HG03354 (cell line): ENCODE measurements around the gene UBAP1L.

Source experiments
- ATAC-seq: cut with Tn5 transposase; IDR thresholded peaks from one replicate; pipeline ENCODE4 v1.9.1; 2021; ENCODE audit warnings: mild to moderate bottlenecking; ENCODE audit not compliant: unreplicated experiment, poor library complexity, severe bottlenecking

Gene UBAP1L

DNA sequence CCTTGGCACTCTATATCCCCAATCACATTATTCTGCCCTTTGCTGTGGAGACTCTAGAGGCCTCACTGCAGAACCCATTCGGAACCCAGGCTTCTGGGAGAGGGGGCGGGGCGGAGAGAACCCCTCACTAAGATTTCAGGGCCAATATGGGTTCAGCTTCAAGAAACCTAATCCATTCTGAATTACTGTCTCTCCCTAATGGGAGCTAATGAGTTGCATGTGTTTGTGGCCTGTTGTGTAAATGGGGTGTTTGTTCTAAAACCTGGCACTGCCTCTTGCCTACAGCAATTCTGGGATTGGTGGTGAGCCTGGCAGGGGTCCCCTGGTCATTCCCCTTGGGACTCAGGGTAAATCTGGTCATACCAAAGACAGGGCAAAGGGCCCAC, 46.6 kb downstream of the UBAP1L start:
- no peak for ATAC-seq

GRCh38 chr15:65067645-65068402, 47.2 kb downstream of the UBAP1L start, which contains the start of gene RASL12:
RASL12 (minus strand) TSS chr15:65067991; CDS start chr15:65067835, 156 bp downstream.
- no peak for ATAC-seq

DNA sequence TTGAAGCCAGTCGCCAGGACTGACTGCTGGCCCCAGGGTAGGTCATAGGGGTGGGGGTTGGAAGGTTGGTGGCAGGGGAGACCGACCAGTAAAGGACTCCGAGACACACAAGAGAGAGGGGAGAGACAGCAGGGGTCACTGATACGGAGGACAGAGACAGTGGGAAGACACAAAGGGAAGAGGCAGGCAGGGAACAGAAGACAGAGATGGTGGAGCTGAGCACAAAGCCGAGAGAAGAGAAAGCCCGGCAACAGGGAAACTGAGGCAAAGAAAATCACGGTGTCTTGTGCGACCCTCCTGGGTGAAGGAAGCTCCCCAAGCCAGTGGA, 47.7 kb downstream of the UBAP1L start:
- ATAC-seq = no peak

DNA sequence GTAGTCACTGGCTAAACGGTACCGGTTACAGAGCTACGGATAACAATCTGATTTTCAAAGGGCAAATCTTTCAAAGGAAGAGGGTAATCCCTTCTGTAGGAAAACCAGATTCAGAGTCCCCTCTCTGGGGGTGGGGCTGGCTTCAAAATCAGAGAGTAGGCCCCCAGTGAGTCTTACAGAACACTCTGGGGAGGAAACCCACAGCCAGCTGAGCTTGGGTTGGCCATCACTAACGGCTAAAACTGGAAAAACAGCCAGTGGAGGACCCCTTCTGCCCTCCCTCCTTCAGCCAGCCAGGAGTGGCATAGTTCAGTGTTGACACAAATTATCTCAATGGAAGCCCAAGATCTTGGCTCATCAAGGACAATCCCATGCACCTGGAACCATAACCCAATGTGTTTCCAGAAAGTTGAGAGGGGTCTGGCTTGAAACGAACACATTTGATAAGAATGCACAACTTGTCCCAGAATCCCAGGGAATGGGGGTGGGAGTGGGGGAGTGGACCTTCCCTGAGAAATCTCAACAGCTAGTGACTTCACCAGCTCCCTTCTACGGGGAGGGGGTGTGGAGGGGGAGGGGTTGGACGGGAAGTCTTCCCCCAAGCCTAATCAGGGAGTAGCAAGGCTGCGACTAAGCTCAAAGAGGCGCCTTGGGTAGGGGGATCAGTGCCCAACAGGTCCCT, 48.2 kb downstream of the UBAP1L start:
- ATAC-seq = no peak

- ATAC-seq = no peak
Observed at GRCh38 chr15:65066001-65066634, 48.9 kb downstream of the UBAP1L start.

DNA sequence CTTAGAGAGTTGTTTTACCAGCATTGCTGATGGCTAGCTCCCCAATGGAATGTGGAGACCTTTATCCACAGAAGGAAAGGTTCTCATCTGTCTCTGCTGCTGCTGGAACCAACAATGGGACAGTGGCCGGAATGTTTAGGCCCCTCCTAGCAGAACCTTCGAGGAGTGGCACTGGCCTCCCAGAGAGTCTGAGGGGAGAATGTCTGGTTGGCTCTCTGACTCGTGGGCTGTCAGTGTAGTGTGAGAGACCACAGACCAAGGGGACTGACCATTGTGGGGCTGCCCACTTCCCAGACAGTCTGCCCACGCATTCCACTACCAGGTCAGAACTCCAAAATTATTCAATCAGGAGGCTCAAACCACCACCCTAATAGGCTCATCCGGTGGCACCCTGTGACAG, 52.3 kb downstream of the UBAP1L start:
- no peak for ATAC-seq

GRCh38 chr15:65062061-65062460, 52.9 kb downstream of the UBAP1L start:
- ATAC-seq = no peak

GRCh38 chr15:65060641-65061397, 54.2 kb downstream of the UBAP1L start:
- ATAC-seq = no peak

DNA sequence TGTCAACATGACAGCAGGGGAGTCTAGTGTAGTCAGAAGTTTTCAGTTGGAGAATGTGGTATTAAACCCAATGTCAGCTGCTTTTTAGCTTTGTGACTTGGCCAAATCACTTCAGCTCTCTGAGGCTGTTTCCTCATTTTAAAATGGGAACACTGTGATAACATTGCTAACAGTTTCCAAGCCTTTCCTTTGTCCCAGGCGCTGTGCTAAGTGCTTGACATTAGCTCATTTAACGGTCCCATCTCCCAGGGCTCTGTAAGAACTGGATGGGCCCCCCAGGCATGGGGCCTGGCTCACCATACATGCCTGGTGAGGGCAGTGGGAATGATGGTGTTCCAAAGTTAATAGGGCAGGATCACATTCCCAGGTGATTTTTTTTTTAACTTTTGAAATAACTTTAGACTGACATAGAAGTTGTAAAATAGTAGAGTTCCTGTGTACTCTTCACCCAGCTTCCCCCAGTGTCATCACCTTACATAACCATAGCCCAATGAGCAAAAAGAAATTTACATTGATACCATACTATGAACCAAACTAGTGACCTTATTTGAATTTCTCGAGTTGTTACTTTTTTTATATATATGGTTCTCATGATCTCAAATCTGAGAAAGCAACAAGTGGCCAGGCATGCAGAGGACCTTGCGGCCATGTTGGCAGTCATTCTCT, 54.9 kb downstream of the UBAP1L start:
- ATAC-seq = no peak

DNA sequence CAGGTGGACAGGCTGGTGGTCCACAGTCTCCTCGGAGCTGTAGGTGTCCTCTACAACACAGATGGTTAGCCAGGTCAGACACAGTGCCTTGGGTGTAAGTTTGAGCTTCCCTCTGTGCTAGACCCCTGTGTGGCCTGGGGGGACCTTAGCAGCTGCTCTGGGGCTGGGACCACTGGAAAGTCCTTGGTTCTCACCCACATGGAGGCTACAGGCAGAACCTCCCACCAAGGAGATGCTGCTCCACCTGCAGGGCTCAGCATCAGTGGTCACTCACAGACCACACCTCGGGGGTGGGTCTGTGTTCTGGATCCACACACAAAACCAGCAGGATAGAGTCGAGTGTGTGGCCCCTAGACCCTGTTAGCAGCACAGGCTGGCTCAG, 55.6 kb downstream of the UBAP1L start:
- ATAC-seq = no peak

- ATAC-seq = no peak
Observed at GRCh38 chr15:65058394-65059368, 56.3 kb downstream of the UBAP1L start.

- ATAC-seq = no peak
Observed at GRCh38 chr15:65057549-65057940, 57.5 kb downstream of the UBAP1L start.

GRCh38 chr15:65056868-65057548, 58.0 kb downstream of the UBAP1L start:
- ATAC-seq = no peak

GRCh38 chr15:65056106-65056505, 58.9 kb downstream of the UBAP1L start:
- ATAC-seq = no peak

GRCh38 chr15:65055201-65055870, 59.7 kb downstream of the UBAP1L start:
- no peak for ATAC-seq

GRCh38 chr15:65054333-65055200, 60.4 kb downstream of the UBAP1L start:
- peak; percentile 50 for ATAC-seq

DNA sequence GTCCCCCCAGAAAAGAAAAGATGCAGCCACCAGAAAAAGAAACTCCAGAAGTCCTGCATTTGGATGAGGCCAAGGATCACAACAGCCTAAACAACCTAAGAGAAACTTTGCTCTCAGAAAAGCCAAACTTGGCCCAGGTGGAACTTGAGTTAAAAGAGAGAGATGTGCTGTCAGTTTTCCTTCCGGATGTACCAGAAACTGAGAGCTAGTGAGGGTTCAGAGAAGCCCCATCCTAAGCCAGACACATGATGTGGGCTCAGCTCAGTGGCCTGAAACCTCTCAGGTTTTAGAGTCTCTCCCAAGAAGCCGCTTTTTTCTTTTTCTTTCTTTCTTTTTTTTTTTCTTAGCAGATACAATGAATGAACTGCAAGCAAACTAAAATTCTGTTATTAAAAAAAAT, 62.0 kb downstream of the UBAP1L start:
- ATAC-seq = no peak
